ENCODE data around the gene PPP2R2D.

- TF ChIP-seq REST (IDR thresholded peaks at IDR 0.05; ENCODE audit: insufficient read depth in 1 of 2, low read depth in 2 of 2, low read length in 1 of 2), result no peak
- no peak for TF ChIP-seq POLR2AphosphoS5 (IDR thresholded peaks at IDR 0.05; ENCODE audit: low read depth, low read length)
Observed at GRCh38 chr10:131890276-131891195, 10.3 kb upstream of the PPP2R2D start.
